HepG2 (cell line): ENCODE results near the gene IRF7.

Experiments
- CTCF ChIP-seq: sonication (generic); formaldehyde crosslinking; IDR thresholded peaks from 2 replicates; pipeline ENCODE4 v1.5.0; 2020; ENCODE audit warnings: mild to moderate bottlenecking, missing genetic modification reagents, moderate library complexity
- MEIS1 ChIP-seq: sonication (generic); formaldehyde crosslinking; IDR thresholded peaks from 2 replicates; pipeline ENCODE4 v1.9.0; 2021; ENCODE audit warnings: mild to moderate bottlenecking, missing genetic modification reagents, moderate library complexity, borderline replicate concordance
- MXI1 ChIP-seq: IDR thresholded peaks from 3 replicates; pipeline ENCODE4 v1.6.1; 2012; ENCODE audit warnings: low read depth, low read length, inconsistent platforms, borderline replicate concordance
- MYC ChIP-seq: sonication (generic); formaldehyde crosslinking; IDR thresholded peaks from 2 replicates; pipeline ENCODE4 v1.9.0; 2021; ENCODE audit warnings: missing genetic modification reagents, borderline replicate concordance
- SMC3 ChIP-seq: IDR thresholded peaks from 2 replicates; pipeline ENCODE4 v1.6.1; 2011; ENCODE audit warnings: low read length, improper control_type of control experiment
- TCF7L2 ChIP-seq: IDR thresholded peaks from 2 replicates; pipeline ENCODE4 v1.6.1; 2011; ENCODE audit warnings: mild to moderate bottlenecking, low read depth, low read length, moderate library complexity
- ZNF530 ChIP-seq: sonication (generic); formaldehyde crosslinking; IDR thresholded peaks from 2 replicates; pipeline ENCODE4 v1.5.0; 2020; ENCODE audit warnings: low read depth, mild to moderate bottlenecking, missing genetic modification reagents

DNA sequence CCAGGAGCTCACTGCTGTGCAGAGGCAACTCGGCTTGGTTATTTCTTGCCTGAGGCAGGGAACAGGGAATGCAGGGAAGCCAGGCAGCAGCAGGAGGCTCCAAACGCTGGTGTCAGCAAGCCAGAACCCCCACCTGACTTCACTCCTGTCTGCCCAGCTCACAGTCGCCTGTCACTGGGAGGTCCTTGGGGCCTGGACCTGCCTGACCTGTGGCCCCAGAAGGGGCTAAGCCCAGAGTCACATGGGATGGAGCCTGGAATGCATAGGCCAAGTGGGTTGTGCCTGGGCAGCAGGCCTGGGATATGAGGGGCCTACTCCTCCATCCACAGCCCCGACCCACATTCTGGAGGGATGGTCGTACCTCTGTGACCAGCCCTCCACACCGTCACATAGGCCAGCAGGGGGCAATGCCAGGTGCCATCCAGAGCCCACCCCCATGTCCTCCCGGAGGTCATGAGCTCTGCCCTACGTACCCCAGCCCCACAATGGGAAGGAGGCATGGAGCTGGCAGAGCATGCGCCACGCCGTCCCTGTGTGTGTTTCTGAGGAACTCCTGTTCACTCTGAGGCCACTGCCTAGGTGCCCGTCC lies 49.7 kb downstream of the IRF7 start:
- TF ChIP-seq MYC (CRISPR knock-in tag) (no peak; the same call in 1 of the 2 replicates), MXI1 (no peak), CTCF (CRISPR knock-in tag) (peak; percentile 53), ZNF530 (no peak), TCF7L2 (no peak), SMC3 (no peak), MEIS1 (0 out of 2 replicates have a peak, but pooled peaks have one; percentile 55)
